ENCODE results near the gene CALML4.
"Not testable (repeated sequence)": the region's sequence is repeated elsewhere in the genome, so short reads cannot be mapped to it uniquely, and the experiment has no call there.

Gene CALML4, protein sequence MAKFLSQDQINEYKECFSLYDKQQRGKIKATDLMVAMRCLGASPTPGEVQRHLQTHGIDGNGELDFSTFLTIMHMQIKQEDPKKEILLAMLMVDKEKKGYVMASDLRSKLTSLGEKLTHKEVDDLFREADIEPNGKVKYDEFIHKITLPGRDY

DNA sequence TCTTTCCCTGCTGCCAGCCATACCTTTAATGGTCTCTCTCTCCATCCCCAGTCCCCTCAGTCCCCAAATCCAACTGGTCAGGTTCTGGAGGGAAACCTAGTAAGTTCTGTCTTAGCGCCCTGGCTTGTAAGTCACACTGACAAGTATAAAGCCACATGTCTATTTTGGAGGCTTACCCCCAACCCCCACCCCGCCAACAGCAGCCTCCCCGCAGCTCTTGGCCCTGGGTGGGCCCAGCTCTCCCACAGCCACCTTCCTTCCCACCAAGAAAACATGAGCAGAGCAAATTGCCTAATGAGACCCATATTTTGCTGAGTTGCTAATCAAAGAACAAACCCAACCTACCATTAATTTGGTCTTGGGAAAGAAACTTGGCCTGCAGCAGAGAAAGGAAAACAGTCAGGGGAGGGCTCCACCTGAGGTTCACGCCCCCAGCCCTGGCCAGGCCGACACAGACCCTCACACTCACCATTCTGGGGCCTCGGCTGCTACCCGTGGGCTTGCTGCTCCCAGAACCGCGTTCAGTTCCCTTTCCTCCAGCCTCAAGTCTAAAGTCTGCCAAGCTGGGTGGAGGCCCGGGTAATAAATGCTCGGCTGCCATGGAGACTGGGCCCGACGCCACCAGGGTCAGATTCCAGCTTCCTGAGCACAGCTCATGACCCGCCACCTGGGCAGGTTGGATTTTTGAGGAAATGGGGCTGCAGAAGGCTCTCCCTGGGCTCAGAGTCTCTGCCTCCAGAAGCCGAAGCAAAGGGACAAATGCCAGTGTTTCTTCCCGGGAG is at the start of gene CALML4:
Gene CALML4 (minus strand): TSS at position 557 of the 782 bp plus-strand sequence. CDS start 85 bp downstream, at position 472.
- DNase-seq = no peak

DNA sequence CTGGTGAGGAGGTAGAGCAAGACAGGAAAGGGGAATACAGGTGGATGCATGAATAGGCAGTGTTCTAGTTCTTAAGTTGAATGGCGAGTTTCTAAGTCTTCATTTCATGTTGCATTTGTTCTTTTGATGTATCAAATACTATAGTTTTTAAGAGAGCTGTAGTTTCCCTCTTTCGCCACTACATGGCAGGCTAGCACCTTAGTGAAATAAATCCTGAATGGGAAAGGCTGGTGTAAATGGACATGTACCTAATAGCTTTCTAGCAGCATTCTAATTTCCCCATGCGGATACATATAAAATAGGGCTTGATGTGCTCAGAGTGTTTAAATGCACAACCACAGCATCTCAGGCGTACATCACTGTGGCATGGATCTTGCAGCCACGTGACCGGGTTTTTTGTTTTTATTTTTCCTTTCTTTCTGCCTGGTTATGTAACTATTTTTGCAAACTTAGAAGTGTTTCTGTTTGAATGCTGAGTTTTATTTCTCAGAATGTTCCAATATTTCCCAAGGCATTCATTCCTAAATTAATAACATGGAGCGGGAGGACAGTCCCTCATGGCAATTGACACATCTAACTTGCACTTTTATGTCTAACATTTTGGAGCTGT is 47.9 kb upstream of the CALML4 start:
- DNase-seq = peak; percentile 58

DNA sequence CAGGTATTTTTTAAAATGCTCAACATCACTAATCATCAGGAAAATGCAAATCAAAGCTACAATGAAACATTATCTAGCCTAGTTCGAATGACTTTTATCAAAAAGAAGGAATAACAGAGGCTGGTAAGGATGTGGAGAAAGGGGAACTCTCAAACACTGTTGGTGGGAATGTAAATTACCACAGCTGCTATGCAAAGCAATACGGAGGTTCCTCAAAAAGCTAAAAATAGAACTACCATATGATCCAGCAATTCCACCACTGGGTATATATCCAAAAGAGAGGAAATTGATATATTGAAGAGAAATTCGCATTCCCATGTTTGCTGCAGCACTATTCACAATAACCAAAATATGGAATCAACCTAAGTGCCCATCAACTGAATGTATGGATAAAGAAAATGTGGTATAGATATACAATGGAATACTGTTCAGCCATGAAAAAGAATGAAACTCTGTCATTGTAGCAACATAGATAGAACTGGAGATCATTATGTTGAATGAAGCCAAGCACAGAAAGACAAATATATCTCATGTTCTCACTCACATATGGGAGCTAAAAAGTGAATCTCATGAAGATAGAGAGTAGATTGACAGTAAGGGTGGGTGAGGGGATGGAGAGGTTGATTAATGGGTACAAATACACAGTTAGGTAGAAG is 44.1 kb upstream of the CALML4 start:
- DNase-seq = no peak

DNA sequence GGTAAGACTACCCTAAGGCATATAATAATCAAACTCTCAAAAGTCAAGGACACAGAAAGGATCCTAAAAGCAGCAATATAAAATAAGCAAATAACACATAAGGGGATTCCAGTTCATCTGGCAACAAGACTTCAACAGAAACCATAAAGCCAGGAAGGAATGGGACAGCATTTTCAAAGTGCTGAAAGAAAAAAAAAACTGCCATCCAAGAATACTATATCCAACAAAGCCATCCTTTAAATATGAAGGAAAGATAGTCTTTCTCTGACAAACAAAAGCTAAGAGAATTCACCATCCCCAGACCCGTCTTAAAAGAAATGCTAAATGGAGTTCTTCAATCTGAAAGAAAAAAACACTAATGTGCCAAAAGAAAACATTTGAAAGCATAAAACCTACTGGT is 39.1 kb upstream of the CALML4 start:
- DNase-seq = no peak

DNA sequence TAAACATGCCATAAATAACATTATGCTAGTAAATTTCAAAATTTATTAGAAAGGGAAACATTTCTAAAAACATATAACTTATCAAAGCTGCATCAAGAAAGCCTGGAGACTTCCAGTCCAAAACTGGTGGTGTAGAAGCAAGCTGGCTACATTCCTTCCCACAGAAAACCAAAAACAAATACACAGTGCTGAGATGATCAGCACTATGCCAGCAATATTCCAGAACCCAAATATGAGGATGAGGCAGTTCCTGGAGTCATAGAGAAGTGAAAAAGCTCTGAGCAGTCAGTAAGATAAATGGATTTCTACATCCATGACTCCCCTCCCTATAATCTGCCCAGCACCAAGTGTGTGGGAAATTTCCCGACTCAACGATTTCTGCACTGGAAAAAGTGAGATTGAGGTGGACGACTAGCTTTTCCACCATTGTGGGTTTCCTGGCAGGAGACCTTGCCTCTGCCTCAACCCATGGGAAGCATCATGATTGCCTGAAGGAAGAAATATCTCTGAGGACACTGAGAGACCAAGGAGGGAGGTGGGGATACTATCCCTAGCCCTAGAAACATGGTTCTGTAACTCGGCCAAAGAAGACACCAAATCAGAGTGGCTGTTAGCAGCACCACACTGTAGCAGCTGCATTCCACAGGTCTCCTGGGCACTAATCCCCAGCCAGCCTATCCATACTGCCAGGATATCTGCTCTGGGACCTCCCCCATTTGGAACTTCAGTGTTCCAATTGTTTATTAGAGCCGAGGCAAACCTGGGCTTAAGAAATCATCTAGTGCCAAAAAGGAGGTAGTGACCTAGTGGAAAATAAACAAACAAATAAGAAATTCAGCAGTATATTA is 36.2 kb upstream of the CALML4 start:
- no peak for DNase-seq

DNA sequence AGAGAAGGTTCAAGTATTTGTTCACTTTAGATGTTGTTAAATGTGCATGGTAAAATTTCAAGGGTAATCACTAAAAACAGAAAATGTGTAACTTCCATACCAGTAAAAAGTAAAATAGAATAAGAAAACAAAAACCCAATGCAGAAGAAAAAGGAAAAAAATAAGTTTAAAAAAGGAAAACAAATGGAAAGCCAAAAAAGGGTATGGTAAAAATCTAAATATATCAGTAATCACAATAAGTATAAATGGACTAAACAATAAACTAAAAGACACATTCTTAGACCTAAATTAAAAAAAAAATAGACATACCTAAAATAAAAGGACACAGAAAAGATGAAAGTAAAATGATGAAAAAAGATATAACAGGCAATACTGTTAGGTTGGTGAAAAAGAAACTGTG is 33.9 kb upstream of the CALML4 start:
- no peak for DNase-seq

DNA sequence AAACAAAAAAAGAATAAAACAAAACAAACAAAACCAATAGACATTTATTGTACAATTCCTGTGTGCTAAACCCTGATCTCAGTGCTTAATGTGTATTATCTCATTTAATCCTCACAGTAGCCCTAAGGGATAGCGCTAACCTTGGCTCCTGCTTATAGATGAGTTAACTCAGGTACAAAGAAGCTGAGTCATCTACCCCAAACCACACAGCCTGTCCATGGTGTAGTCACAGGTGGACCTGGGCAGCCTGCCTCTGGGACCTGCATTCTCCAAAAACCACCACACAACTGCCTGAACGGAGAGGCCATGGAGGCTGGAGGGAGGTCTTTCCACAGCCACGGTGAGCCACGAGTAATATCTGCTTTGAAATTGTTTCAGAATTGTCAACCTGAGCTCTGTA is 29.9 kb upstream of the CALML4 start:
- DNase-seq = no peak

DNA sequence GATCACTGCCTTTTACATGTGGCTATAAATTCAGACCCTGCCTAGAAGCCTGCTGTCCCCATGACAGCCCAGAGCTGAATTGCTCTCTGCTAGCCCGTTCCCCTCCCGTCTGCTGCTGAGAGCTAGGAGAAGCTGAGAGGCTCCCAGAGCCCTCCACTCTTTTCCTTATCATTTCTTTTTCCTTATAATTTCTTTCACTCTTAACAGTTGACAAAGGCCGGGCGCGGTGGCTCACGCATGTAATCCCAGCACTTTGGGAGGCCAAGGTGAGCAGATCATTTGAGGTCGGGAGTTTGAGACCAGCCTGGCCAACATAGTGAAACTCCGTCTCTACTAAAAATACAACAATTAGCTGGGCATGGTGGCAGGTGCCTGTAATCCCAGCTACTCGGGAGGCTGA is 29.4 kb upstream of the CALML4 start:
- DNase-seq = not testable (repeated sequence)

DNA sequence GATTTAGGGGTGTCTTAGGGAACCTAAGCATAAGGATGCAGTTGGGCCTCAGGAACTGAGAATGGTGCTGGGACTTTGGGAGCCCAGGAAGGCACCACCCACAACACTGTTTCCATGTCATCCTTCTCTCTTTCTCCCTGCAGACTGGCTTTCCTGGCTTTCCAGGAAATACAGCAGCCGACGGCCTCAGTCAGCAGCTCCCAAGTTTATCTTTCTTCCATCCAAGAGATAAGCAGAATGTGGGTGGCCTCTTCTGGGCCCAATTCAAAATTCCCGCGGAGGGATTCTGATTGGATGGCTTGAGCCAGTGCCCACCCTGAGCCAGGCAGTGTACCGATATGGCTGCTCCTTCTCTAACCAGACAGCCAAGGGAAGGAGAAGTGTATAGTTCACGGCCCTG is 28.9 kb upstream of the CALML4 start:
- no peak for DNase-seq

DNA sequence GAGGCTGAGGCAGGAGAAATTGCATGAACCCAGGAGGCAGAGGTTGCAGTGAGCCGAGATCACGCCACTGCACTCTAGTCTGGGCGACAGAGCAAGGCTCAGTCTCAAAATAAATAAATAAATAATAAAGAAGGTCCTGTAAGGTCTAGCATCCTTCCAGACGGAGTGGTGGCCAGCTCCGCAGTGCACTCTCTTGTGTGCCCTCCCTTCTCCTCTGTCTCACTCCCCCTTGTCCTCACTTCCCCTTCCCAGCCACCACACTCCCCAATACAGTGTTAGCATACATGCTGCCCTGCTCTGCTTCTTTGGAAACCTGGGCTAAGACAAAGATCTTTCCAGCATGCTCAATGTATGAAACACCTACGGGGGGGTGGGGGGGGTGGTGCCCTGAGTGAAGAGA is 27.8 kb upstream of the CALML4 start:
- no peak for DNase-seq

DNA sequence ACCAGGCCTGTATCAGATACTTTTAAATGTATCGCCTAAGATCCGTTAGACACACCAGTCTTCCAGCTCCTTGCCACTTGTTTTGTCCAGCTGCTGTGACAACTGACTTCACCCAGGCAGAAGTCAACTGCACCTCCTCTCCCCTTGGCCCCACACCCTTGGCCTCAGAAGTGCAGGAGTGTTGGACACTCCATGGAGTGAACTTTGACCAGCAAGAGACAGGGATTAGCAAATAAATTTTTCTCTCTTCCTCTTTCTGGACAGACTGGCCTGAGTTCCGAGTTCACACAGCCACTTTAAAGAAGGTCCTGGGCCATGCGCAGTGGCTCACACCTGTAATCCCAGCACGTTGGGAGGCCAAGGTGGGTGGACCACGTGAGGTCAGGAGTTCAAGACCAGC is 27.3 kb upstream of the CALML4 start:
- no peak for DNase-seq

DNA sequence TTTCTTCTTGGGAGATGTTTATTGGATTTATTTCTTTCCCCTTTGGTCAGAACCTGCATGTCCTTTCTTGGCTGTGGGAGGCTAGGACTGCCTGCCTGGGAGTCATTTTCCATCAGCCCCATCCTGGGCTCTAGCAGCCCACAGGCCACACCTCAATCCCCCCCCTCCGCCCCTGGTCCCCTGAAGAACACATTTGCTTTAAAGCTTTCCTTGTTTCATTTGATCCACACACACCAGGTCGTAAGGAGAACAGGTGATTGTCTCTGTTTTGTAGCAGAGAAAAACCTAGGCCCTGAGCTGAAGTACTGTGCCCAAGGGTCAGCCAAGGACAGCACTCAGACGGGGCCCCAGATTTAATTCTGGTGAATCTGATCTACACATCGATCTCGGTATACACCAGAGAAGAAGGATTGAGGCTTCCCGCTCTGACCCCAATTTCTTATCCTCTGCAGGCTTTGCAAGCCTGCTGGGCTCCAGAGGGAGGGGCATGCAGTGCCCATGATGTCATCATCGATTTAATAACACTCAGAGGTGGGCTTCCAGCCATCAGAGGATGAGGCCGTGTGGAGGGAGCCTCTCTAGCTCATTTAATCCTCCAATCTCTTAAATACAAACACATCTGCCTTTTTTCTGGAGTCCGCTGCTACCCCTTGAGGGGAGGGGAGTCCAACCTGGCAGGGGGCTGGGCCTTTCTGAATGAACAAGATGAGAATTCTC is 26.1 kb upstream of the CALML4 start:
- DNase-seq = no peak

DNA sequence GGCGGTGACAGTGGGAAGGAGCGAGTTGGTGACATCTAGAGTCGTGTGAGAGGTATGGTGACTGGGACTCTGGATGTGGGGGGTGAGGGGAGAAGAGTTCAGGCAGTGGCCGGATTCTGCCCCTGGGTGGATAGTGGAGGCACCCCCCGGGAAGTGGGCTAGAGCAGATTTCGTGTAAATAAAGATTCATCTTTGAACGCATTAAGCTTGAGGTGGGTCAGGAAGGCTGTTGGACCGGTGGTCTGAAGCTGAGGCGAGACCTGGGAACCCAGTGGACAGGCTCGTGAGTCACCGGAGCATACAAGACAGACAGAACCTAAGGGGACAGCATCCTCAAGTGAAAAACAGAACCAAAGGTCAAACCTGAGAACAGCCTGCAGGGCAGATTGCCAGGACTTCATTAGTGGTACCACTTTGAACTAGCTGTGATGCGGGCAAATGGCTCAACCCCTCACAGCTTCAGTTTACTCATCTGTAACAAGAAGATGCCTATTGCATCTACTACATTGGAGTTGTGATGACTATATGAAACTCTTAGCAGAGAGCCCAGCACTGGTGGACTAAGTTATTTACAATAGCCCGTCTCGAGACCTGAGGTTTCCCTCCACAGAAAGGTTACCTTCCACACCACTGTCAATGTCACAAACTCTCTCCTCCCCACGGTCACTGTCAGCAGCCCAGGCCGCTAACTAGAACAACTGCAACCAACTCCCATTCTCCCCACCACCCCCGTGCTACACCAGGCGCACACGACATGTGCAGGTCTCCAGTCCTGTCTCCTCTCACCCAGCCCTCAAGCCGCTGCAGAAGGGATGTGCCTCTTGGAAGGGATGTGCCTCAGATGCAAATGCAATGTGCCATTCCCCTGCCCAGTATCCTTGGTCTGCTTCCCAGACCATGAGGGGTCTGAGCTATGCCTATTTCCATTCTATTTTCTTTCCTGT is 25.3 kb upstream of the CALML4 start:
- DNase-seq = no peak

DNA sequence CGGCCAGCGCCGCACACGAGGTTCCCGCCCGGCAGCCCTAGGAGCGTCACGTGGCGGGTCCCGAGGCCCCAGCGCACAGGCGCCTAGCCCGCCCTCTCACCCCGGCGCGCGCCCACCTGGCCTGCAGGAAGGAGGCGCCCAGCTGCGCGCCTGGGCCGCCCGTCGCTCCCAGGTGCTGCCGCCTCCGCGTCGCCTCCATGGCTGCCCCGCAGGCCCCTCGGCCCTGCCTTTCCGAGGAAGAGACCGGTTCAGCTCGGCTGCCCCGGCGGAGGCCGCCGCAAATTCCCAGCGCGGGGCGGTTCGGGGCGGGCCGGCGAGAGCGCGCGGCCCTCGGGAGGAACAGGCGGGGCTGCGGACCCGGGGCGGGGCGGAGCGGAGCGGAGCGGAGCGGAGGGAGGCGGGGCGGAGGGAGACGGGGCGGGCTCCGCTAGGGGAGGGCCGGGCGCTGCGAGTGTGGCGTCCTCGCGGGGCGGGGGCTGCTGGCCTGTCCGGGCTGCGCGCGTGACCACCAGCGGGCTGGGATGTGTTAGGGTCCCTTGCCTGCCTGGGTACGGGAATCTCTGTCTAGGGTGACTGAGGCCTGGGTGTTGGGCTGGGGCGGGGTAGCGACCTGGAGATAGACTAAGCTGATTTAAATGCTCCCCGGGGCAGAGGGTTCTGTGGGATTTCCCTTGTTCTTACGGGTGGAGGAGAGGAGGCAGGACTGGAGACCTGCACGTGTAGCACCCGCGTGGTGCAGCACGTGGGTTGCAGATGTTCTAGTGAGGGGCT is 24.4 kb upstream of the CALML4 start, which contains the start of gene CLN6:
Gene CLN6 (minus strand): TSS at position 343 of the 771 bp plus-strand sequence. CDS start 144 bp downstream, at position 199.
- peak; percentile 81 for DNase-seq

DNA sequence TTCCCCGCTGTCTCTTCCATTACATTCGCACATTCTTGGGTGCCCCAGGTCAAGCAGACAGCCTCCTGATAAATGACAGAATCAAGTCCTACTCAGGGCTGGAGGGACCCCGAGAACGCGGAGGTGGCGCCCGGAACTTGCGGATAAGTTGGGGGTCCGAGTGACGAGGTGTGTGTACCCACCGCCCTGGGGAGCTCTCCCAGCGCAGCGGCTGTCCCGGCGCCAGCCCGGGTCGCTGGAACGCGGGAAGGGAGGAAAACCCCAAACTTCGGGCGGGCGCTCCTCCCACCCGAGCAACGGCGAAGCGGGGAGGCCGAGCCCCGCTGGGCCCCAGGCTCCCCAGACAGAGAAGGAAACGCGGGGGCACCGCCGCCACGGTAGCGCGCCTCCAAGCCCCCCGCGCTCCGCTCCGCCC is 23.8 kb upstream of the CALML4 start:
- peak; percentile 18 for DNase-seq

DNA sequence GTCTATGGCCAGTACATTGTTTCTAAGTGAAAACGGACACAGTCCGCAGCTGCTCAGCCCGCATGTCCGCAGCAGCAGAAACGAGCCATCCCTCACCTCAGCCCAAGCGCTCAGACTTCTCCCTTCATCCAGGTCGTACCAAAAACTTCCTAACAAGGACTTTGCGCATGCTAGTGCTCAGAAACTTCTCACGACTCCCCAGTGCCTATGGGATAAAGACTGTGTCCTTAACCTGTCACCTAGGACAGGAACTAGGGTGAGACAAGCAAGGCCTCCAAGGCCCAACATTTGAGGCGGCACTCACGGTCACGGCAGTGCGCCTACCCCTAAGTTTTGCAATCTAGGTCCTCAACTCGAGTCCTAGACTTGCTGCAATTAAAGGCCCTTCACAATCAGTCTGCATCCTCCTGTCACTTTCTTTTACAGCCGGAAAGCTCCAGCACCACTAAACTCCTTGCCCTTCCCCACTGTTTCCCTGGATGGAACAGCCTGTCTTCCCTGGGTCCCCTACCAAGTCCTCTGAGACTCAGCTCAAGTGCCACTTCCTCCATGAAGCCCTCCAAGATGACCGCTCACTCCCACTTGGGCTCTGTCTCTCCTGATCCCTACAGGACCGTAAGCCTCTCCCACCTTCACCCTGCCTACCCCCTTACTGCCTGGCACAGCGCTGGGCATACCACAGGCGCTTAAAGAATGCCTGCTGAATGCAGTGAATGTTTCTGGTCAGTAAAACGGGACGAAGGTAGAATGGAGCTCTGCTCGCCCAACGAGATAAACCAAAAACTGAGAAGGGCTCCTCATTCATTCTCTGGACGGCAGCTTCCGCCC is 23.2 kb upstream of the CALML4 start:
- no peak for DNase-seq

DNA sequence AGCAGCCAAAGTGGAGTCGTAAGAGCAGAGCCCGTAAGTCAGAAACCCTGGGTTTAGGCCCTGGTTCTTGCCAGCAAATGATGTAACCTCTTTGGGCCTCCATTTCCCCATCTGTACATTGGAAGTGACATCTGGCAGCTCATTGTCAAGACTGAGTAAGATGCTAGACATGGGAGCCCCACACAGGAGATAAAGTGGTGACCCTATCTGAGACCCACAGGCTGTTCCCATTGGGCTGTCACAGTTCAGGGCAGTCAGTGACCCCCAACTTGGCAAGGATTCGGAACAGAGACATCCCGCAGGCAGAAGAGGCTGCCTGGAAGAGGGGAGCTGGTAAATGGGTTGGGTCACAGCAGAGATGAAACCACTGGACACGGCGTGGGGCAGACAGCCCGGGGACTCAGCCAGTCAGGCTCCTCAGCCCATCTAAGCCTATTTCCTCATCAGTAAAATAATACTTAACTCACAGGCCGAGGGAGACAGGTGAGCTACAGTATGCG is 22.6 kb upstream of the CALML4 start:
- DNase-seq = no peak

DNA sequence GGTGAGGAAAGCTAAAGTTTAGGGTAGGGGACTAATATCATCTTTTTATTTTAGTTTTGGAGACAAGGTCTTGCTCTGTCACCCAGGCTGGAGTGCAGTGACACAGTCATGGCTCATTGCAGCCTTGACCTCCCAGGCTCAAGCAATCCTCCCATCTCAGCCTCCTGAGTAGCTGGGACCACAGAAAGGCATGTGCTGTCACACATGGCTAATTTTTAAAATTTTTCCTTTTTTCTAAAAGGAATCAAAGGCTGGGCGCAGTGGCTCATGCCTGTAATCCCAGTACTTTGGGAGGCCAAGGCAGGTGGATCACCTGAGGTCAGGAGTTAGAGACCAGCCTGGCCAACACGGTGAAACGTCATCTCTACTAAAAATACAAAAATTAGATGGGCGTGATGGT is 20.3 kb upstream of the CALML4 start:
- not testable (repeated sequence) for DNase-seq

Data from activated CD4-positive, alpha-beta T cell treated with anti-CD3 and anti-CD28 coated beads, Interleukin-2, amount 50 U/mL, for 16 hours (primary cell).